ENCODE results near the gene EMX1.

Gene EMX1

DNA sequence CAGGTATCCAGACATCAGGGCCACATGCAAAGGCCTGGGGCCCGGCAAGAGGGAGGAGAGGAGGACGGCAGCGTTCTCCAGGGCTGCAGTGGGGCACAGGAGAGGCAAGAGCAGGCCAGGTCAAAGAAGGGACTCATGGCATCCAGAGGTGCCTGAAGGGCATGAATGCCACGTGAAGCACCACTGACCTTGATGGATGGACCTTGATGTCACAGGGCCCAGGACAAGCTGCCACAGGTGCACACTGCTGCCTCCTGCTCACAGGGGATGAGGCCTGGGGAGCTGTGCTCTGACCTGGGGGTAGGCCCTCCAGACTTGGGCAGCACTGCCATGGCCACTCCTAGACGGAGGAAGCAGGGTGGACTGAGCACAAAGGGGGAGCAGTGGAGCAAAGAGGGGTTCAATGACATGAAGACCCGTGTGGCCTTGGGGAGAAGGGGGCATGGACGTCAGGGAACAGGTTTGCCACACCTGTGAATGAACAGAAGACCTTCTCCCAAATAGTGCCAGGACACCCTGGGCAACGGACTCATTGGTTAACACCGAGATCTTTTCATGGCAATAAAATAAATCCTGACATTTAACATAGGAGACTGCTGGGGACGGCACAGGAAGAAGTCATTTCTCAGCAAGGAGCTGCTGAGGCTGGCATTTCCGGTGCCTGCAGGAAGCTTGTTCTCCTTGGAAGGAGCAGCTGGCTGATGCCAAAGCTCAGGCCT, 65.6 kb downstream of the EMX1 start:
- DNase-seq = no peak

GRCh38 chr2:72983500-72984161, 66.3 kb downstream of the EMX1 start:
- no peak for DNase-seq

DNA sequence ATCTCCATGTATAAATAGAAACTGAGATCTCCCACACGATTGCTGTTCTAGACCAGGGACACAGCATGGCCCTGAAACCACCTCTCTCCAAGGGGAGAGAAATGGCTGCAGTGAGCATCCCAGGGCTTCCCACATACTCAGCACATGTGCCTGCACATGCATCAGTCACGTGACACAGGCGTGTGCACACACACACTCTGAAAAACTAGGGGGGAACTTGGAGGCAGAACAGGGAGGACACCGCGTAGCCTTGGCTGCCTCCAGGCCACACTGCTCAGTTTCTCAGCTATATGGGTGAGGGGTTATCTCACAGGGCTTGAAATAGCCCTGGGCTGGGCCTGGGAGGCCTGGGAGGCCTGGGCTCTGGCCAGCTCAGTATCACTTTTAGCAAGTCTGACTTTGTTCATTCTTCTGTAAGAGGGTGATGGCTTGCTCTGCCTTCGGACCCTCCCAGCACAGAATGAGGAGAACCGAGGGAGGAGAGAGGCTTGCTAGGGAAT, 66.9 kb downstream of the EMX1 start:
- no peak for DNase-seq

All from activated T-cell treated with anti-CD3 and anti-CD28 coated beads, Interleukin-2, amount 50 U/mL, for 48 hours (primary cell).